ENCODE measurements around the gene FFAR4.

Gene FFAR4

GRCh38 chr10:93573051-93573909 lies 6.8 kb downstream of the FFAR4 start:
- DNase-seq = no peak

GRCh38 chr10:93573924-93574323 lies 7.5 kb downstream of the FFAR4 start:
- no peak for DNase-seq

- DNase-seq = no peak
These were observed 10.4 kb downstream of the FFAR4 start for GRCh38 chr10:93576888-93577287.

- no peak for DNase-seq
These were observed 11.1 kb downstream of the FFAR4 start for GRCh38 chr10:93577565-93577964.

GRCh38 chr10:93579089-93579488 lies 12.6 kb downstream of the FFAR4 start:
- no peak for DNase-seq

GRCh38 chr10:93579985-93580711 lies 13.7 kb downstream of the FFAR4 start:
- DNase-seq = no peak

GRCh38 chr10:93580828-93581227 lies 14.4 kb downstream of the FFAR4 start:
- no peak for DNase-seq

- no peak for DNase-seq
These were observed 18.0 kb downstream of the FFAR4 start for GRCh38 chr10:93584445-93584844.

GRCh38 chr10:93589648-93590562 lies 23.4 kb downstream of the FFAR4 start:
- DNase-seq = no peak

GRCh38 chr10:93590638-93591037 lies 24.2 kb downstream of the FFAR4 start:
- no peak for DNase-seq

GRCh38 chr10:93591065-93591808 lies 24.8 kb downstream of the FFAR4 start:
- no peak for DNase-seq

- DNase-seq = no peak
These were observed 26.8 kb downstream of the FFAR4 start for GRCh38 chr10:93593254-93593653.

- DNase-seq = no peak
These were observed 27.3 kb downstream of the FFAR4 start for GRCh38 chr10:93593749-93594148.

GRCh38 chr10:93594518-93594917 lies 28.1 kb downstream of the FFAR4 start:
- no peak for DNase-seq

GRCh38 chr10:93595378-93596161 lies 29.1 kb downstream of the FFAR4 start:
- no peak for DNase-seq

GRCh38 chr10:93596539-93596938 lies 30.1 kb downstream of the FFAR4 start:
- DNase-seq = no peak

GRCh38 chr10:93597075-93597599 lies 30.7 kb downstream of the FFAR4 start:
- no peak for DNase-seq

GRCh38 chr10:93598157-93598556 lies 31.7 kb downstream of the FFAR4 start:
- no peak for DNase-seq

- no peak for DNase-seq
These were observed 32.9 kb downstream of the FFAR4 start for GRCh38 chr10:93599335-93599734.

- DNase-seq = no peak
These were observed 33.3 kb downstream of the FFAR4 start for GRCh38 chr10:93599778-93600177.

GRCh38 chr10:93600446-93601145 lies 34.1 kb downstream of the FFAR4 start:
- DNase-seq = no peak

Measured in stimulated activated CD4-positive, alpha-beta T cell treated with anti-CD3 and anti-CD28 coated beads, Interleukin-2, amount 100 ng/mL, for 48 hours (primary cell).